ENCODE measurements around the gene EYA2. TPM values are rescaled to one million over a fixed set of nuclear protein-coding genes. Genes with fewer than 3 reads are reported as not detected.

Gene EYA2
- polyA plus RNA-seq, 3 donors, result 0.04 to 0.16 TPM; not detected in 1

- DNase-seq, result no peak
- TF ChIP-seq CTCF (IDR thresholded peaks at IDR 0.05), result no peak
- Histone ChIP-seq H3K4me3 (replicated peaks in 1 of 3; ENCODE audit: low read depth in 2 of 3, low read length in 3 of 3) (no peak overlapping the region), H3K36me3 (replicated peaks in 1 of 2; ENCODE audit: control insufficient read depth in 1 of 2, insufficient read depth in 2 of 2, low read length in 2 of 2) (no peaks in the 10 kb centered on the region), H2AFZ (ENCODE audit: insufficient read depth, low read depth, low read length, poor library complexity, severe bottlenecking) (no peak overlapping the region), H3K27ac (ENCODE audit: low read depth in 1 of 2, low read length in 2 of 2) (no peak overlapping the region), H3K79me2 (ENCODE audit: insufficient read depth, low read length) (no peaks in the 10 kb centered on the region), H3K9ac (ENCODE audit: insufficient read depth, low read length, poor library complexity, severe bottlenecking) (no peak overlapping the region), H3K9me3 (replicated peaks in 1 of 2; ENCODE audit: control insufficient read depth in 1 of 2, insufficient read depth in 1 of 2, low read length in 2 of 2) (peaks cover 11 to 24% of the 10 kb centered on the region in 2 donors), H3K27me3 (ENCODE audit: control insufficient read depth in 2 of 2, insufficient read depth in 2 of 2, low read length in 2 of 2) (no peaks in the 10 kb centered on the region), H3K4me2 (replicated peaks; ENCODE audit: extremely low read depth, low read length, poor library complexity, severe bottlenecking) (no peak overlapping the region), H3K4me1 (ENCODE audit: control insufficient read depth in 1 of 2, insufficient read depth in 2 of 2, low read length in 2 of 2) (no peaks in the 10 kb centered on the region), H4K20me1 (ENCODE audit: insufficient read depth, low read length) (no peaks in the 10 kb centered on the region)
- Mint-ChIP-seq H3K36me3 (no peaks in the 10 kb centered on the region), H3K27ac (no peak overlapping the region), H3K27me3 (ENCODE audit: low read depth in 3 of 3) (peaks cover 3 to 9% (median 6%) of the 10 kb centered on the region in 3 donors), H3K4me1 (no peaks in the 10 kb centered on the region), H3K4me3 (no peak overlapping the region), H3K9me3 (peaks cover 14 to 43% (median 21%) of the 10 kb centered on the region in 7 donors)
- no CpG with 5 or more reads among the region's 3 CpGs for WGBS (ENCODE audit: insufficient coverage)
- intact Hi-C loops (cut with micrococcal nuclease), result no loop called here
These were observed 180.6 kb downstream of the EYA2 start for GRCh38 chr20:47075263-47075662.

- Mint-ChIP-seq H3K9me3 (peaks cover 9 to 33% (median 15%) of the 10 kb centered on the region in 7 donors), H3K27ac (no peak overlapping the region), H3K27me3 (ENCODE audit: low read depth in 3 of 3) (peaks cover 5 to 18% (median 7%) of the 10 kb centered on the region in 3 donors), H3K36me3 (no peaks in the 10 kb centered on the region), H3K4me1 (no peaks in the 10 kb centered on the region), H3K4me3 (no peak overlapping the region)
- Histone ChIP-seq H3K4me3 (replicated peaks in 1 of 3; ENCODE audit: low read depth in 2 of 3, low read length in 3 of 3) (no peak overlapping the region), H3K4me2 (replicated peaks; ENCODE audit: extremely low read depth, low read length, poor library complexity, severe bottlenecking) (no peak overlapping the region), H3K36me3 (replicated peaks in 1 of 2; ENCODE audit: control insufficient read depth in 1 of 2, insufficient read depth in 2 of 2, low read length in 2 of 2) (no peaks in the 10 kb centered on the region), H4K20me1 (ENCODE audit: insufficient read depth, low read length) (no peaks in the 10 kb centered on the region), H3K27me3 (ENCODE audit: control insufficient read depth in 2 of 2, insufficient read depth in 2 of 2, low read length in 2 of 2) (no peaks in the 10 kb centered on the region), H3K4me1 (ENCODE audit: control insufficient read depth in 1 of 2, insufficient read depth in 2 of 2, low read length in 2 of 2) (no peaks in the 10 kb centered on the region), H3K9me3 (replicated peaks in 1 of 2; ENCODE audit: control insufficient read depth in 1 of 2, insufficient read depth in 1 of 2, low read length in 2 of 2) (peaks cover 8 to 10% of the 10 kb centered on the region in 2 donors), H3K79me2 (ENCODE audit: insufficient read depth, low read length) (no peaks in the 10 kb centered on the region), H2AFZ (ENCODE audit: insufficient read depth, low read depth, low read length, poor library complexity, severe bottlenecking) (no peak overlapping the region), H3K9ac (ENCODE audit: insufficient read depth, low read length, poor library complexity, severe bottlenecking) (no peak overlapping the region), H3K27ac (ENCODE audit: low read depth in 1 of 2, low read length in 2 of 2) (no peak overlapping the region)
- no peak for TF ChIP-seq CTCF (IDR thresholded peaks at IDR 0.05)
- DNase-seq, result no peak
- intact Hi-C loops (cut with micrococcal nuclease), result no loop called here
These were observed 184.4 kb downstream of the EYA2 start for GRCh38 chr20:47079047-47079446.

All from CD14-positive monocyte (primary cell).